ENCODE measurements around the gene GUCY2C. TPM values are rescaled to one million over a fixed set of nuclear protein-coding genes. Genes with fewer than 3 reads are reported as not detected.

The GUCY2C gene
- total and polyA plus RNA-seq, 4 donors = 0.01 to 0.05 TPM; not detected in 2

DNA sequence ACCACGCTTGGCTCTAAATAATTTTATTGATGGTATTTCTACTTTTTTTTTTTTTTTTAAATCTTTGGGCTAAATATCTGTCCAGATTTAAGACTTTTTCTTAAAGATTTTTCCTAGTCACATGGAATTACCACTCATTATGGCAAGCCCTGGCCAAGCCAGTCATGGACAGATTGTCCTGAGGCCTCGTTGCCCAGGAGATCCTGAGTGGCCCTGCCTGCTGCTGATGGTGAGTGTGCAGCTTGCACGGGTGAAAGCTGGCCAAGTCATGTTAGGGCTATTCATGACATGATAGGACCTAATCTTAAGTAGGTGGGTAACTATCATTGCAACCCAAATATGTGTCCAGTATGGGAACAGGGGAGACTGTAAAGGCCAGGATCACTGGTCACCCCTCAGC is 27.8 kb downstream of the GUCY2C start:
- H3K4me1 ChIP-seq (ENCODE audit: control insufficient read depth in 4 of 4, insufficient read depth in 4 of 4, low read length in 3 of 4) = no peaks in the 10 kb centered on the region
- no peaks in the 10 kb centered on the region for H3K27me3 ChIP-seq (ENCODE audit: control insufficient read depth in 4 of 4, insufficient read depth in 4 of 4, low read length in 3 of 4)
- 90% methylated on average over 3 of the region's 3 CpGs for WGBS
- no peaks in the 10 kb centered on the region for H3K36me3 ChIP-seq (ENCODE audit: control insufficient read depth in 4 of 4, insufficient read depth in 3 of 4, low read depth in 1 of 4, low read length in 3 of 4)
- no peak for DNase-seq (ENCODE audit: low spot score)
- no peak overlapping the region for H3K9ac ChIP-seq (ENCODE audit: low read depth in 1 of 2, low read length in 2 of 2)
- H3K27ac ChIP-seq (ENCODE audit: low read depth in 1 of 2, low read length in 2 of 2) = no peak overlapping the region
- TF ChIP-seq FOXA2 (IDR thresholded peaks at IDR 0.05) (no peak), HNF4G (IDR thresholded peaks at IDR 0.05) (no peak), HNF4A (conservative IDR thresholded peaks at IDR 0.05) (no peak), SP1 (IDR thresholded peaks at IDR 0.05) (no peak), RAD21 (IDR thresholded peaks at IDR 0.05) (no peak), GABPA (IDR thresholded peaks at IDR 0.05 in 1 of 2, conservative IDR thresholded peaks at IDR 0.05 in 1 of 2) (no peak), TAF1 (conservative IDR thresholded peaks at IDR 0.05) (no peak), EGR1 (IDR thresholded peaks at IDR 0.05; ENCODE audit: low read depth in 2 of 2) (no peak), NR2F2 (IDR thresholded peaks at IDR 0.05) (no peak)
- TF ChIP-seq, protein P1, sequence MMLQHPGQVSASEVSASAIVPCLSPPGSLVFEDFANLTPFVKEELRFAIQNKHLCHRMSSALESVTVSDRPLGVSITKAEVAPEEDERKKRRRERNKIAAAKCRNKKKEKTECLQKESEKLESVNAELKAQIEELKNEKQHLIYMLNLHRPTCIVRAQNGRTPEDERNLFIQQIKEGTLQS (IDR thresholded peaks at IDR 0.05) = no peak
- TF ChIP-seq, protein P2, sequence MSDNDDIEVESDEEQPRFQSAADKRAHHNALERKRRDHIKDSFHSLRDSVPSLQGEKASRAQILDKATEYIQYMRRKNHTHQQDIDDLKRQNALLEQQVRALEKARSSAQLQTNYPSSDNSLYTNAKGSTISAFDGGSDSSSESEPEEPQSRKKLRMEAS (IDR thresholded peaks at IDR 0.05) = no peak
- TF ChIP-seq, protein P3, sequence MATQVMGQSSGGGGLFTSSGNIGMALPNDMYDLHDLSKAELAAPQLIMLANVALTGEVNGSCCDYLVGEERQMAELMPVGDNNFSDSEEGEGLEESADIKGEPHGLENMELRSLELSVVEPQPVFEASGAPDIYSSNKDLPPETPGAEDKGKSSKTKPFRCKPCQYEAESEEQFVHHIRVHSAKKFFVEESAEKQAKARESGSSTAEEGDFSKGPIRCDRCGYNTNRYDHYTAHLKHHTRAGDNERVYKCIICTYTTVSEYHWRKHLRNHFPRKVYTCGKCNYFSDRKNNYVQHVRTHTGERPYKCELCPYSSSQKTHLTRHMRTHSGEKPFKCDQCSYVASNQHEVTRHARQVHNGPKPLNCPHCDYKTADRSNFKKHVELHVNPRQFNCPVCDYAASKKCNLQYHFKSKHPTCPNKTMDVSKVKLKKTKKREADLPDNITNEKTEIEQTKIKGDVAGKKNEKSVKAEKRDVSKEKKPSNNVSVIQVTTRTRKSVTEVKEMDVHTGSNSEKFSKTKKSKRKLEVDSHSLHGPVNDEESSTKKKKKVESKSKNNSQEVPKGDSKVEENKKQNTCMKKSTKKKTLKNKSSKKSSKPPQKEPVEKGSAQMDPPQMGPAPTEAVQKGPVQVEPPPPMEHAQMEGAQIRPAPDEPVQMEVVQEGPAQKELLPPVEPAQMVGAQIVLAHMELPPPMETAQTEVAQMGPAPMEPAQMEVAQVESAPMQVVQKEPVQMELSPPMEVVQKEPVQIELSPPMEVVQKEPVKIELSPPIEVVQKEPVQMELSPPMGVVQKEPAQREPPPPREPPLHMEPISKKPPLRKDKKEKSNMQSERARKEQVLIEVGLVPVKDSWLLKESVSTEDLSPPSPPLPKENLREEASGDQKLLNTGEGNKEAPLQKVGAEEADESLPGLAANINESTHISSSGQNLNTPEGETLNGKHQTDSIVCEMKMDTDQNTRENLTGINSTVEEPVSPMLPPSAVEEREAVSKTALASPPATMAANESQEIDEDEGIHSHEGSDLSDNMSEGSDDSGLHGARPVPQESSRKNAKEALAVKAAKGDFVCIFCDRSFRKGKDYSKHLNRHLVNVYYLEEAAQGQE (IDR thresholded peaks at IDR 0.05) = no peak
- H3K4me3 ChIP-seq (ENCODE audit: low read depth in 1 of 3, low read length in 3 of 3) = no peak overlapping the region
- no peaks in the 10 kb centered on the region for H3K9me3 ChIP-seq (ENCODE audit: control insufficient read depth in 4 of 4, low read length in 3 of 4)

DNA sequence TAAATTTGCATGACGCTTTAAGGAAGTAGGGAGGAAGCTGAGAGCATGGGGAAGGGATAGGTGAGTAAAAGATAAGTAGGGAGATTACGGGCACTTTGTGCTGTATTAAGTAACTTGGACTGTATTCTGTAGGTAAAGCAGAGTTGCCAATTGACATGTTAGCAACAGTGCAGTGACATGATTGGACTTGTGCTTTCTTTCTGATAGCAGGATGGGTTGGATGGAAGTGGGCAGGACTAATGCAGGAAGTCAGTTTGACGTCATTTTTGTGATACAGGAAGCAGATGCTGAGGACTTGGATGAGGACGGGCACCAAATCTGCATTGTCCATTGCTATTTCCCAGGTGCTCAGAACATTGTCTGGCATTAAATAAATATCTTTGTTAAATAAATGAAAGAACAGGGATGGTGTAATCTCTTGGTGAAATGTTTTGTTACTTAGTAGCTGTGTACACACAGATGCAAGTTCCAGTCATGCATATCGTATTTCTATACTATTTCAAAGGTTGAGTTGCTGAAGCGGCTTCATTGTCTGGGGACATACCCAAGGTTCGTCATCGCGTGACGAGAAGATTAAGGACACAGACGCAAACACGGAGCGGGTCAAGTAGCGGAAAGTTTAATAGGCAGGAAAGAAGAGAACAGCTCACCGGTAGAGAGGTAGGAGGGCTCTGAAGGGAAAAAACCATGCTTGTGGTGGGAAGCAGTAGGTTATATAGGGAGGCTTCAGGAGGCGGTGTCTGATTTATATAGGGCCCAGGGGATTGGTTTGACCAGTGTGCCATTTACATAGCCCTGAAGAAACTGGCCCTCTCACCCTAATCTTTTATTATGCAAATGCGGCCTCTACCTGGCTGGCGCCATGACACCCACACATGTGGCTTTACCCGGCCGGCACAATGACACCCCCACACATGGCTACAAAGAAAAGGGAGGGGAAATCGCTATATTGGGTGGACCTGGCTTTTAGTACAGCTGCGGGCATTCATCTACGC is 30.7 kb downstream of the GUCY2C start:
- Histone ChIP-seq H3K9ac (ENCODE audit: low read depth in 1 of 2, low read length in 2 of 2) (no peak overlapping the region), H3K27ac (ENCODE audit: low read depth in 1 of 2, low read length in 2 of 2) (no peak overlapping the region), H3K4me1 (ENCODE audit: control insufficient read depth in 4 of 4, insufficient read depth in 4 of 4, low read length in 3 of 4) (no peaks in the 10 kb centered on the region), H3K9me3 (ENCODE audit: control insufficient read depth in 4 of 4, low read length in 3 of 4) (no peaks in the 10 kb centered on the region), H3K36me3 (ENCODE audit: control insufficient read depth in 4 of 4, insufficient read depth in 3 of 4, low read depth in 1 of 4, low read length in 3 of 4) (no peaks in the 10 kb centered on the region), H3K27me3 (ENCODE audit: control insufficient read depth in 4 of 4, insufficient read depth in 4 of 4, low read length in 3 of 4) (no peaks in the 10 kb centered on the region), H3K4me3 (ENCODE audit: low read depth in 1 of 3, low read length in 3 of 3) (no peak overlapping the region)
- no peak for DNase-seq (ENCODE audit: low spot score)
- WGBS = 93% methylated on average over 23 of the region's 23 CpGs
- TF ChIP-seq GABPA (IDR thresholded peaks at IDR 0.05 in 1 of 2, conservative IDR thresholded peaks at IDR 0.05 in 1 of 2) (no peak), JUND (IDR thresholded peaks at IDR 0.05) (no peak), SP1 (IDR thresholded peaks at IDR 0.05) (no peak), HNF4G (IDR thresholded peaks at IDR 0.05) (no peak), HNF4A (conservative IDR thresholded peaks at IDR 0.05) (no peak), EGR1 (IDR thresholded peaks at IDR 0.05; ENCODE audit: low read depth in 2 of 2) (no peak), RAD21 (IDR thresholded peaks at IDR 0.05) (no peak), FOXA1 (IDR thresholded peaks at IDR 0.05) (no peak), FOXA2 (IDR thresholded peaks at IDR 0.05) (no peak)
- TF ChIP-seq, protein P4, sequence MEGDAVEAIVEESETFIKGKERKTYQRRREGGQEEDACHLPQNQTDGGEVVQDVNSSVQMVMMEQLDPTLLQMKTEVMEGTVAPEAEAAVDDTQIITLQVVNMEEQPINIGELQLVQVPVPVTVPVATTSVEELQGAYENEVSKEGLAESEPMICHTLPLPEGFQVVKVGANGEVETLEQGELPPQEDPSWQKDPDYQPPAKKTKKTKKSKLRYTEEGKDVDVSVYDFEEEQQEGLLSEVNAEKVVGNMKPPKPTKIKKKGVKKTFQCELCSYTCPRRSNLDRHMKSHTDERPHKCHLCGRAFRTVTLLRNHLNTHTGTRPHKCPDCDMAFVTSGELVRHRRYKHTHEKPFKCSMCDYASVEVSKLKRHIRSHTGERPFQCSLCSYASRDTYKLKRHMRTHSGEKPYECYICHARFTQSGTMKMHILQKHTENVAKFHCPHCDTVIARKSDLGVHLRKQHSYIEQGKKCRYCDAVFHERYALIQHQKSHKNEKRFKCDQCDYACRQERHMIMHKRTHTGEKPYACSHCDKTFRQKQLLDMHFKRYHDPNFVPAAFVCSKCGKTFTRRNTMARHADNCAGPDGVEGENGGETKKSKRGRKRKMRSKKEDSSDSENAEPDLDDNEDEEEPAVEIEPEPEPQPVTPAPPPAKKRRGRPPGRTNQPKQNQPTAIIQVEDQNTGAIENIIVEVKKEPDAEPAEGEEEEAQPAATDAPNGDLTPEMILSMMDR (IDR thresholded peaks at IDR 0.05; ENCODE audit: low read depth, low read length, missing input control) = no peak
- TF ChIP-seq, protein P1 (IDR thresholded peaks at IDR 0.05) = no peak
- TF ChIP-seq, protein P5, sequence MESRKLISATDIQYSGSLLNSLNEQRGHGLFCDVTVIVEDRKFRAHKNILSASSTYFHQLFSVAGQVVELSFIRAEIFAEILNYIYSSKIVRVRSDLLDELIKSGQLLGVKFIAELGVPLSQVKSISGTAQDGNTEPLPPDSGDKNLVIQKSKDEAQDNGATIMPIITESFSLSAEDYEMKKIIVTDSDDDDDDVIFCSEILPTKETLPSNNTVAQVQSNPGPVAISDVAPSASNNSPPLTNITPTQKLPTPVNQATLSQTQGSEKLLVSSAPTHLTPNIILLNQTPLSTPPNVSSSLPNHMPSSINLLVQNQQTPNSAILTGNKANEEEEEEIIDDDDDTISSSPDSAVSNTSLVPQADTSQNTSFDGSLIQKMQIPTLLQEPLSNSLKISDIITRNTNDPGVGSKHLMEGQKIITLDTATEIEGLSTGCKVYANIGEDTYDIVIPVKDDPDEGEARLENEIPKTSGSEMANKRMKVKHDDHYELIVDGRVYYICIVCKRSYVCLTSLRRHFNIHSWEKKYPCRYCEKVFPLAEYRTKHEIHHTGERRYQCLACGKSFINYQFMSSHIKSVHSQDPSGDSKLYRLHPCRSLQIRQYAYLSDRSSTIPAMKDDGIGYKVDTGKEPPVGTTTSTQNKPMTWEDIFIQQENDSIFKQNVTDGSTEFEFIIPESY (IDR thresholded peaks at IDR 0.05) = no peak
- TF ChIP-seq, protein P3 (IDR thresholded peaks at IDR 0.05) = no peak
- TF ChIP-seq, protein P2 (IDR thresholded peaks at IDR 0.05) = no peak
